Measurements from ENCODE around the gene ATP6V0E1. TPM values are rescaled to one million over a fixed set of nuclear protein-coding genes. Genes with fewer than 3 reads are reported as not detected.
"Not testable (repeated sequence)": the region's sequence is repeated elsewhere in the genome, so short reads cannot be mapped to it uniquely, and the experiment has no call there.

ATP6V0E1 gene
- total RNA-seq, 4 donors from 2014 or later = 170 to 254 (median 198) TPM

DNA sequence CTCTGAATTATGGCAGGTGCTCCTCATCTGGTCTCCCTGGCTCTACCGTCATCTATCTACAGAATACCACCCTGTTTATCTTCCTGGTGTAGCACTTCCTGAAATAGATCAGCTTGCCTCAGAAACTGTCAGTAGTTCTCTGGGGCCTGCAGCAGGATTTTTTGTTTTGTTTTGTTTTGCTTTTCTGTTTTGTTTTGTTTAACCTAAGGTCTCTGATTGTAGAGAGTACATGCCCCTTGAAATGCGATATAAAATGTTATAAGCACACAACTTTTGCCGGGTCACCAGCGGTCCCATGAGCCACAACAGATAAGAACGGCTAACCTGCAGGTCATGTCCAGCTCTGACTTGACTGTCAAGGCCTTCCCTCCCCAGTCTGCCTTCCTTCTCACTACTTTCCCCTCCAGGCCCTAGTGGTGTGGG, 45.9 kb downstream of the ATP6V0E1 start:
- H3K4me1 ChIP-seq = peaks cover 39 to 43% of the 10 kb centered on the region in 2 donors
- 41 to 42% methylated on average over 5 of the region's 5 CpGs for WGBS, 2 donors
- intact Hi-C loops (cut with DNase I) = no loop called here
- no peaks in the 10 kb centered on the region for H3K9me3 ChIP-seq
- no peak overlapping the region for H3K4me3 ChIP-seq (replicated peaks in 1 of 3)
- no peaks in the 10 kb centered on the region for H3K27me3 ChIP-seq
- TF ChIP-seq POLR2A (IDR thresholded peaks at IDR 0.05) (no peak), CTCF (IDR thresholded peaks at IDR 0.05) (no peak)
- H3K27ac ChIP-seq = peak overlapping the region; percentile 56 to 73 (median 64)
- no peak for DNase-seq
- no peaks in the 10 kb centered on the region for H3K36me3 ChIP-seq

DNA sequence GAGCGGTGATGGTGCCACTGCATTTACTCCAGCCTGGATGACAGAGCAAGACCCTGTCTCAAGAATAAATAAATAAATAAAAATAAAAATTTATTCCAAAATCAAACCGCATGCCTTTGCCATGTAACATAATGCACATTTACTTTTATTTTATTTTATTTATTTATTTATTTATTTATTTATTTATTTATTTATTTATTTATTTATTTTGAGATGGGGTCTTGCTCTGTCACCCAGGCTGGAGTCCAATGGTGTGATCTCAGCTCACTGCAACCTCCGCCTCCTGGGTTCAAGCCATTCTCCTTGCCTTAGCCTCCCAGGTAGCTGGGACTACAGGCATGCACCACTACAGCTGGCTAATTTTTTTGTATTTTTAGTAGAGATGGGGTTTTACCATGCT, 48.5 kb downstream of the ATP6V0E1 start:
- H3K4me3 ChIP-seq (replicated peaks in 1 of 3); H3K36me3 ChIP-seq; intact Hi-C loops (cut with DNase I); DNase-seq; H3K9me3 ChIP-seq; H3K27me3 ChIP-seq: not testable (repeated sequence)
- 97 to 98% methylated on average over 3 of the region's 3 CpGs for WGBS, 2 donors
- peak overlapping the region in 2 of 3 donors; percentile 88 to 90 for H3K27ac ChIP-seq
- H3K4me1 ChIP-seq = peaks cover 65% of the 10 kb centered on the region in 2 donors

DNA sequence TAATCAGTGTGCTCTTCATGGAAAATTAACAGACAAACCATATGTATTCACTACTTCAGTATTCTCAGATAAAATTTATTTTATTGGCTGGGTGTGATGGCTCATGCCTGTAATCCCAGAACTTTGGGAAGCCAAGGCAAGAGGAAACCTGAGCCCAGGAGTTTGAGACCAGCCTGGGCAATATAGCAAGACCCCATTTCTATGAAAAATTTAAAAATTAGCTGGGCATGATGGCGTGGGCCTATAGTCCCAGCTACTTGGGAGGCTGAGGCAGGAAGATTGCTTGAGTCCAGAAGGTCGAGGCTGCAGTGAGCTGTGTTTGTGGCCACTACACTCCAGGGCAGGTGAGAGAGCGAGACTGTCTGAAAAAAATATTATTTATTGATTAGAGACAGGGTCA, 49.2 kb downstream of the ATP6V0E1 start:
- Histone ChIP-seq H3K27ac (peak overlapping the region; percentile 87 to 90 (median 88)), H3K9me3 (no peaks in the 10 kb centered on the region), H3K36me3 (no peaks in the 10 kb centered on the region), H3K4me1 (peaks cover 66 to 71% of the 10 kb centered on the region in 2 donors), H3K27me3 (no peaks in the 10 kb centered on the region), H3K4me3 (replicated peaks in 1 of 3) (no peak overlapping the region)
- intact Hi-C loops (cut with DNase I) = no loop called here
- TF ChIP-seq POLR2A (IDR thresholded peaks at IDR 0.05) (no peak), CTCF (IDR thresholded peaks at IDR 0.05) (no peak)
- 96 to 98% methylated on average over 3 of the region's 3 CpGs for WGBS, 2 donors
- DNase-seq = no peak

DNA sequence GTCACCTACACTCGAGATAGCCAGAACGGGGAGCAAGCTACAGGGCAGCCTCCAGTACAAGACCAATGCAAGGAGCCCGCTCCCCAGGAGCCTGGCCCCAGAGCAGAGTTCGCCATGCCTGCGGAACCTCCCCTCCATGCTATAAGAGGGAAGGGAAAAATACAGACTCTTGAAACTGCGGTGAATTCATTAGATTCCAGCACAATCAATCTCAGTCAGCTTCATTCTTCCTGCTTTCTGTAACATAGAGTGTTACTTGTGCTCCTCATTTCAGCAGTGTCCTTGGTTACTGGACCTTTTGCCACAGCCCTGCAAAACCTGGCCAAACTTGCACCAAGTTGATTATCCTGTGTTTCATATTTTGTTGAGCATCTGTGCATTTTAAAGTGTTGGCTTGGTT, 50.4 kb downstream of the ATP6V0E1 start:
- WGBS, 2 donors = 55 to 63% methylated on average over 6 of the region's 6 CpGs
- DNase-seq = peak in 1 of 2 donors; percentile 13
- intact Hi-C loops (cut with DNase I) = no loop called here
- H3K36me3 ChIP-seq = no peaks in the 10 kb centered on the region
- no peak for TF ChIP-seq POLR2A (IDR thresholded peaks at IDR 0.05)
- TF ChIP-seq CTCF (IDR thresholded peaks at IDR 0.05) = no peak
- H3K27ac ChIP-seq = peak overlapping the region; percentile 87 to 90 (median 88)
- no peaks in the 10 kb centered on the region for H3K27me3 ChIP-seq
- H3K4me1 ChIP-seq = peaks cover 56 to 67% of the 10 kb centered on the region in 2 donors
- H3K9me3 ChIP-seq = no peaks in the 10 kb centered on the region
- H3K4me3 ChIP-seq (replicated peaks in 1 of 3) = no peak overlapping the region

DNA sequence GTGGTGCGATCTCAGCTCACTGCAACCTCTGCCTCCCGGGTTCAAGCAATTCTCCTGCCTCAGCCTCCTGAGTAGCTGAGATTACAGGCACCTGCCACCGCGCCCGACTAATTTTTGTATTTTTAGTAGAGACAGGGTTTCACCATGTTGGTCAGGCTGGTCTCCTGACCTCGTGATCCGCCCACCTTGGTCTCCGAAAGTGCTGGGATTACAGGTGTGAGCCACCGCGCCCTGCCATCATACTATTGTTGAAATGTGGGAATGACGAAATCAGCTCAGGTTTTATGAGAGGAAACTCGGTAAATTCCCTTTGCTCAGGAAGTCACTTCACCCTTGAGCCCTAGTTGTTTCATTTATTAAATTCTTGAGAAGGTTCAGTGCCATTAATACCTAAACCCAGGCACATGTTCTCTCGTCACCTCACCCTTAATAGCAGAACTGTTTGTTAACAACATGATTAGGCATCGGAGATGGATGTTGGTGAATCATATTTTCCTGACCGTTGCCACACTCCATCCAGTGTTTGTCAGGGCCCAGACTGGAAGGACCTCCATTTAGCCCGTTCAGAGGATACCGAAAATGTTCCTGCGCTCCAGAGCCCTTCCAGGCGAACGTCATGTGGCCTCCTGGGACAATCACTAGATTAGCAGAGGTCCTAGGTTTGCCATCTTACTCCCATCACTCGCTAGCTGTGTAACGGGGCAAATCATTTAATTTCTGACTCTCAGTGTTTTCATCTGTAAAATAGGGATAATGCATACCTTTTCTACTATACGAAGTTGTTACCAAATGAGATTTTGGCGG, 52.5 kb downstream of the ATP6V0E1 start:
- no peak overlapping the region for H3K4me3 ChIP-seq (replicated peaks in 1 of 3)
- H3K9me3 ChIP-seq = no peaks in the 10 kb centered on the region
- 78 to 82% methylated on average over 24 of the region's 24 CpGs for WGBS, 2 donors
- peak overlapping the region; percentile 87 to 90 (median 88) for H3K27ac ChIP-seq
- no peaks in the 10 kb centered on the region for H3K36me3 ChIP-seq
- TF ChIP-seq POLR2A (IDR thresholded peaks at IDR 0.05) (no peak), CTCF (IDR thresholded peaks at IDR 0.05) (no peak)
- H3K27me3 ChIP-seq = no peaks in the 10 kb centered on the region
- DNase-seq = peak; percentile 36 to 41
- intact Hi-C loops (cut with DNase I) = no loop called here
- H3K4me1 ChIP-seq = peaks cover 44 to 57% of the 10 kb centered on the region in 2 donors
